HT1080 (cell line): ENCODE results near the gene USPL1. TPM values are rescaled to one million over a fixed set of nuclear protein-coding genes. Genes with fewer than 3 reads are reported as not detected.
A peak's percentile ranks its signal among the peaks of the same experiment; 100 is the strongest.
"Not testable (repeated sequence)": the region's sequence is repeated elsewhere in the genome, so short reads cannot be mapped to it uniquely, and the experiment has no call there.

Experiments
- DNase-seq: peaks from one replicate; pipeline ENCODE4 v3.0.0-alpha.2; 2015; ENCODE audit warnings: low read depth
- total RNA-seq: library from RNA; depleted of rRNA; stranded (reverse); fragments of >200 nt; shearing (Covaris generic); gene quantifications from 2 replicates; pipeline ENCODE4 v1.2.3, GENCODE V29; 2014

USPL1 gene
- total RNA-seq, 1 experiment from 2014 or later: 10.7 TPM

GRCh38 chr13:30615866-30616541 is 1.7 kb upstream of the USPL1 start:
- peak; percentile 40 for DNase-seq

- DNase-seq: peak; percentile 82
Measured at GRCh38 chr13:30616927-30617314, 799 bp upstream of the USPL1 start.

- peak; percentile 3 for DNase-seq
Measured at GRCh38 chr13:30618186-30618929, 638 bp downstream of the USPL1 start.

GRCh38 chr13:30618930-30619279 is 1.2 kb downstream of the USPL1 start:
- DNase-seq: no peak

GRCh38 chr13:30619731-30620130 is 2.0 kb downstream of the USPL1 start:
- no peak for DNase-seq

GRCh38 chr13:30620941-30621340 is 3.2 kb downstream of the USPL1 start:
- DNase-seq: no peak

GRCh38 chr13:30622551-30622950 is 4.8 kb downstream of the USPL1 start:
- no peak for DNase-seq

- no peak for DNase-seq
Measured at GRCh38 chr13:30623392-30623791, 5.7 kb downstream of the USPL1 start.

GRCh38 chr13:30624630-30625029 is 6.9 kb downstream of the USPL1 start:
- no peak for DNase-seq

- DNase-seq: no peak
Measured at GRCh38 chr13:30629527-30629926, 11.8 kb downstream of the USPL1 start.

GRCh38 chr13:30633861-30634260 is 16.1 kb downstream of the USPL1 start:
- DNase-seq: no peak

GRCh38 chr13:30634838-30635237 is 17.1 kb downstream of the USPL1 start:
- DNase-seq: no peak

- no peak for DNase-seq
Measured at GRCh38 chr13:30638301-30638700, 20.6 kb downstream of the USPL1 start.

GRCh38 chr13:30639671-30640070 is 22.0 kb downstream of the USPL1 start:
- no peak for DNase-seq

- DNase-seq: not testable (repeated sequence)
Measured at GRCh38 chr13:30641173-30641572, 23.5 kb downstream of the USPL1 start.

GRCh38 chr13:30645629-30646028 is 27.9 kb downstream of the USPL1 start:
- no peak for DNase-seq

GRCh38 chr13:30647420-30647819 is 29.7 kb downstream of the USPL1 start:
- no peak for DNase-seq

GRCh38 chr13:30647824-30648521 is 30.3 kb downstream of the USPL1 start:
- DNase-seq: no peak

- DNase-seq: no peak
Measured at GRCh38 chr13:30648522-30649012, 30.8 kb downstream of the USPL1 start.

- DNase-seq: not testable (repeated sequence)
Measured at GRCh38 chr13:30651648-30652047, 33.9 kb downstream of the USPL1 start.

GRCh38 chr13:30652746-30653386 is 35.1 kb downstream of the USPL1 start:
- no peak for DNase-seq

GRCh38 chr13:30654430-30654829 is 36.7 kb downstream of the USPL1 start:
- DNase-seq: no peak
